GM10266 (cell line): ENCODE measurements around the gene DNAH11.

Source experiments
- DNase-seq: peaks from one replicate; pipeline ENCODE4 v3.0.0; 2012; ENCODE audit errors: extremely low spot score
- TF ChIP-seq, protein P1 (sequence below): IDR thresholded peaks from 2 replicates; pipeline ENCODE4 v1.5.1; 2012; ENCODE audit warnings: mild to moderate bottlenecking, low read depth; ENCODE audit not compliant: control insufficient read depth, insufficient read depth; ENCODE audit errors: missing control alignments

DNAH11 gene

DNA sequence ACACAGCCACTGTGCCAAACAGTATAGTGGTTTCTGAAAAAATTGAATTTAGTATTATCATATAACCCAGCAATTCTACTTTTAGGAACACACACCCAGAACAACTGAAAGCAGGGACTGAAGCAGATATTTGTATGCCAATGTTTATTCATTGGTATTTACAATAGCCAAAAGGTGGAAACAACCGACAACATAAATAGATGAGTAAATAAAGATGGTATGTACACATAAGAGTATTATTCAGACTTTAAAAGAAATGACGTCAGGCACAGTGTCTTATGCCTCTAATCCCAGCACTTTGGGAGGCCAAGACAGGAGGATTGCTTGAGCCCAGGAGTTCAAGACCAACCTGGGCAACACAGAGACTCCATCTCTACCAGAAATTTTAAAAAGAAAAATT lies 395.6 kb downstream of the DNAH11 start:
- TF ChIP-seq, protein P1, sequence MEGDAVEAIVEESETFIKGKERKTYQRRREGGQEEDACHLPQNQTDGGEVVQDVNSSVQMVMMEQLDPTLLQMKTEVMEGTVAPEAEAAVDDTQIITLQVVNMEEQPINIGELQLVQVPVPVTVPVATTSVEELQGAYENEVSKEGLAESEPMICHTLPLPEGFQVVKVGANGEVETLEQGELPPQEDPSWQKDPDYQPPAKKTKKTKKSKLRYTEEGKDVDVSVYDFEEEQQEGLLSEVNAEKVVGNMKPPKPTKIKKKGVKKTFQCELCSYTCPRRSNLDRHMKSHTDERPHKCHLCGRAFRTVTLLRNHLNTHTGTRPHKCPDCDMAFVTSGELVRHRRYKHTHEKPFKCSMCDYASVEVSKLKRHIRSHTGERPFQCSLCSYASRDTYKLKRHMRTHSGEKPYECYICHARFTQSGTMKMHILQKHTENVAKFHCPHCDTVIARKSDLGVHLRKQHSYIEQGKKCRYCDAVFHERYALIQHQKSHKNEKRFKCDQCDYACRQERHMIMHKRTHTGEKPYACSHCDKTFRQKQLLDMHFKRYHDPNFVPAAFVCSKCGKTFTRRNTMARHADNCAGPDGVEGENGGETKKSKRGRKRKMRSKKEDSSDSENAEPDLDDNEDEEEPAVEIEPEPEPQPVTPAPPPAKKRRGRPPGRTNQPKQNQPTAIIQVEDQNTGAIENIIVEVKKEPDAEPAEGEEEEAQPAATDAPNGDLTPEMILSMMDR: no peak
- no peak for DNase-seq

DNA sequence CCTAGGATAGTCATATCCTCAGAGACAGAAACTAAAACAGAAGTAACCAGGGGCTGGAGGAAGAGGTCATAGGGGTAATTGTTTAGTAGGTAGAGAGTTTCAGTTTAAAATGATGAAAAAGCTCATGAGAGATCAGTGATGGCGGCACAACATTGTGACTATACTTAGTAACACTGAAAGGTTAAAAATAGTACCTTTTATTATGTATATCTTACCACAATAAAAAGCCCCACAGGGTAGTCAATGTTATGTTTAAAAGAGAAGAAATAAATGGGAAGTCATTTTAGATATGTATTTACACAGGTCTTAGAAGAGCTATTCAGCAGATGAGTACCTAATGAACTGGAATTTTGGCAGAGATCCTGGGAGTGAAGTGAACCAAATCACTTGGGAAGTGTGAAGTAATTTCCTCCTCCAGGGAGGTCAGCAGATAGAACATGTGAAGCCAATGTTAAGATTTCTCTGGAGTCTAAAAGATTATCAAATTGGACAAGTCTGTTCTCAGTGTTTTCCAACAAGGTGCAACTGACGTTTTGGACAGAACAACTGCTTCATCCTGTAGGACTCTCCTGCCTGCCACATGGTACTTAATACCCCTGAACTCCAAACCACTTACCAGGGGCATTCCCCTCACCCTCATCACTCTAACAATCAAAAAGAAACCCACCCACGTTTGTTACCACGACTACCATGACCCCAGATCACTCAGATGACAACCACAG lies 396.5 kb downstream of the DNAH11 start:
- peak; percentile 64 for DNase-seq
- TF ChIP-seq, protein P1: no peak

DNA sequence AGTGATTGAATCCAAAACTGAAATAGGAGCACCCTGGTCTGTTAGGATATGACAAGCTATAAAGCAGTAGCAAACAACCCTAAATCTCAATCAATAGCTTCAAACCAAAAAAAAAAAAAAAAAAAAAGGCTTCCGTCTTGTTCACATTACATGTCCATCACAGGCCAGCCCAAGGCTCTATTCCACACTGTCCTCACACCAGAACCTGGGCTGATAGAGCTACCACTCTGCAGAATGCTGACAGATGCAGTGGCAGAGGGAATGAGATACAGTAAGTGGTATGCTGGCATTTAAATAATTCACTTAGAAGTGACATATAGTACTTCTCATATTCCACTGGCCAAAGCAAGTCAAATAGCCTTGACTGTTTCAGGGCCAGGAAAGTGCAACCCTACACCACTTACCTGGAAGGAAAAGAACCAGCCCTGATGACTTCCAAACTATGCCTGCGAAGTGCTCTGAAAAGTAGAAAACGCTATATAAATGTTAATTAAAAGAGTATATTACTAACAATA lies 397.1 kb downstream of the DNAH11 start:
- TF ChIP-seq, protein P1: no peak
- DNase-seq: peak; percentile 85

DNA sequence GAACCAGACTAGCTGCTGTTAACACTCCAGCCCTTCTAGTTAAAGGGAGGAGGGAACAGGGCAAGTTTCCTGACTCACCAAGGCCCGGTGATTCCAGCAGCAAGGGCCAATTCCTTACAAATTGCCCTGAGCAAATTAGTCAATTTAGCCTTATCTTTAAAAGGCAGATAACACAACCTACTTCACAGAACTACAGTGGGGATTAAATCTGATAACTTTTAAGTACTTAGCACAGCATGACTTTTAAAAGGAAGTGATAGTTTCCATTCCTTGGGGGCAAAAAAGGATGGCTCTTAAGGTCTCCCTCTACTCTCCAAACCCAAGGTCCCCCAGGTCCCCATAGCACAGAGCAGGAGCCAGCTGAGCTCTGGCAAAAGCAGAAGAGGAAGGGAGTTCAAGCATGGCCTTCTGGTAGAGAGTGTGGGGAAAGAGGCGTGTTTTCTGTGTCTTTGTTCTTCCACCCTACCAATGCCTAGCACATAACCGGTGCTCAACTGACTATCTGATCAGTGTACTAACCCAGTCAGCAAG lies 398.8 kb downstream of the DNAH11 start:
- peak; percentile 51 for DNase-seq
- TF ChIP-seq, protein P1: no peak

DNA sequence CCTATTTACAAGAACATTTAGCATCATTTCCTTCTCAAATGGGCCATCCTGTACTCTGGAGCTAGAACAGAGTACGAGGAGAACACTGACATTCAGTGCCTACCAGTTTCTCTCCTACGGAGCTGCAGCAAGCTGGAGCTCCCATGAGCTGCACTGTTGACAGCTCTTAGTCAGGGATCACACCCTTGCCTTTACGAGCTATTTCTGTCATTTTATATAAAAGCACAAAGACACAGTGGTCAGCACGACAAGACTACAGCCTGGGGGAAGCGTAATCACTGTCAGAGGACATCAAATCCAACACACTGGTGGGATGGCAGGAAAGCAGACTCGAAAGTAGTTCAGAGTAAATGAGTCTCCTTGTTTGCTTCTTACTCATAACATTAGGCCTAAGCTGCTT lies 400.1 kb downstream of the DNAH11 start:
- TF ChIP-seq, protein P1: no peak
- DNase-seq: no peak

DNA sequence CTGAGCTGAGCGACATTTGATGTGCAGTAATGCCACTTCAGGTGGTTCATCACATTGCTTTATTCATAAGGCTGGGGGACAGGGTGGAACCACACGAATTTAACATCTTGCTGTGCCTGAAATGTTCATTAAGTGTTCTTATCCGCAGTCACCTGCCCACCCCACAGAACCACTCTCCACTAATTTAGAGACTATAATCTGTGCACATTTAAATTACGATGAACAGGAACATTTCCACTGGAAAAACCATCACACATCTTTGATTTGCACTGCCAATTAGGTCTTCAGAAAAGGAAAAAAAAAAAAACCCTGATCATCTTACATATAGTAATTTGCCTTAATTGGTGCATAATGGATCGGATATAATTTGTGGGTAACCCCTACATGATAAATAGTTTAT lies 400.6 kb downstream of the DNAH11 start:
- TF ChIP-seq, protein P1: no peak
- DNase-seq: no peak
